ENCODE measurements around the gene PPP2R5A. TPM values are rescaled to one million over a fixed set of nuclear protein-coding genes. Genes with fewer than 3 reads are reported as not detected.
A peak's percentile ranks its signal among the peaks of the same experiment; 100 is the strongest.
"Not testable (repeated sequence)": the region's sequence is repeated elsewhere in the genome, so short reads cannot be mapped to it uniquely, and the experiment has no call there.

The PPP2R5A gene
- polyA plus RNA-seq, 1 of the 3 experiments (the other 2 are of a cell fraction) = 5.4 TPM

GRCh38 chr1:212317916-212318315, 32.7 kb downstream of the PPP2R5A start:
- no peaks in the 10 kb centered on the region; the same call in 1 of the 2 replicates for H3K9me3 ChIP-seq
- peaks cover 11% of the 10 kb centered on the region for H3K79me2 ChIP-seq (ENCODE audit: insufficient read depth)
- no peak overlapping the region for H3K9ac ChIP-seq
- no peak overlapping the region for H2AFZ ChIP-seq (ENCODE audit: low read depth)
- DNase-seq = no peak
- POLR2A ChIA-PET = no interaction called here
- CTCF ChIA-PET = no interaction called here
- H3K27ac ChIP-seq (ENCODE audit: low read depth in 2 of 2, low read length in 1 of 2) = no peak overlapping the region
- no peaks in the 10 kb centered on the region for H4K20me1 ChIP-seq (ENCODE audit: insufficient read depth)
- H3K27me3 ChIP-seq (ENCODE audit: insufficient read depth) = no peaks in the 10 kb centered on the region
- H3F3A ChIP-seq (replicated peaks; ENCODE audit: insufficient read depth) = no peaks in the 10 kb centered on the region
- no peak overlapping the region for H3K4me3 ChIP-seq (ENCODE audit: low read depth in 2 of 2, low read length in 1 of 2)
- 80% methylated on average over 2 of the region's 2 CpGs for WGBS (ENCODE audit: low lambda C conversion rate)
- H3K4me2 ChIP-seq = no peak overlapping the region
- H3K36me3 ChIP-seq (replicated peaks in 1 of 2; ENCODE audit: control insufficient read depth in 1 of 2, insufficient read depth in 2 of 2, low read length in 1 of 2) = no peaks in the 10 kb centered on the region
- no peaks in the 10 kb centered on the region for H3K9me2 ChIP-seq
- H3K4me1 ChIP-seq (ENCODE audit: control insufficient read depth in 1 of 2, insufficient read depth in 2 of 2, low read depth in 1 of 2, low read length in 1 of 2) = no peaks in the 10 kb centered on the region; a peak in 1 of 4 replicates
- TF ChIP-seq NFIC (IDR thresholded peaks at IDR 0.05; ENCODE audit: borderline replicate concordance) (peak; percentile 18; the same call in 1 of the 2 replicates), PBX3 (IDR thresholded peaks at IDR 0.05) (no peak)

DNA sequence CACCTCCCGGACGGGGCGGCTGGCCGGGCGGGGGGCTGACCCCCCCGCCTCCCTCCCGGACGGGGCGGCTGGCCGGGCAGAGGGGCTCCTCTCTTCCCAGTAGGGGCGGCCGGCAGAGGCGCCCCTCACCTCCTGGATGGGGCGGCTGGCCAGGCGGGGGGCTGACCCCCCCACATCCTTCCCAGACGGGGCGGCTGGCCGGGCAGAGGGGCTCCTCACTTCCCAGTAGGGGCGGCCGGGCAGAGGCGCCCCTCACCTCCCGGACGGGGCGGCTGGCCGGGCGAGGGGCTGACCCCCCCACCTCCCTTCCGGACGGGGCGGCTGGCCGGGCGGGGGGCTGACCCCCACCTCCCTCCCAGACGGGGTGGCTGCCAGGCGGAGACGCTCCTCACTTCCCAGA, 35.8 kb downstream of the PPP2R5A start:
- H4K20me1 ChIP-seq (ENCODE audit: insufficient read depth); H3K4me2 ChIP-seq; DNase-seq; H3K9me2 ChIP-seq; H3K27me3 ChIP-seq (ENCODE audit: insufficient read depth); H3K79me2 ChIP-seq (ENCODE audit: insufficient read depth); H3K9me3 ChIP-seq; H3K27ac ChIP-seq (ENCODE audit: low read depth in 2 of 2, low read length in 1 of 2); H3K36me3 ChIP-seq (replicated peaks in 1 of 2; ENCODE audit: control insufficient read depth in 1 of 2, insufficient read depth in 2 of 2, low read length in 1 of 2); CTCF ChIA-PET; H3K9ac ChIP-seq; H2AFZ ChIP-seq (ENCODE audit: low read depth); H3K4me3 ChIP-seq (ENCODE audit: low read depth in 2 of 2, low read length in 1 of 2); H3F3A ChIP-seq (replicated peaks; ENCODE audit: insufficient read depth); POLR2A ChIA-PET; H3K4me1 ChIP-seq (ENCODE audit: control insufficient read depth in 1 of 2, insufficient read depth in 2 of 2, low read depth in 1 of 2, low read length in 1 of 2): not testable (repeated sequence)
- WGBS (ENCODE audit: low lambda C conversion rate) = no CpG with 5 or more reads among the region's 34 CpGs

DNA sequence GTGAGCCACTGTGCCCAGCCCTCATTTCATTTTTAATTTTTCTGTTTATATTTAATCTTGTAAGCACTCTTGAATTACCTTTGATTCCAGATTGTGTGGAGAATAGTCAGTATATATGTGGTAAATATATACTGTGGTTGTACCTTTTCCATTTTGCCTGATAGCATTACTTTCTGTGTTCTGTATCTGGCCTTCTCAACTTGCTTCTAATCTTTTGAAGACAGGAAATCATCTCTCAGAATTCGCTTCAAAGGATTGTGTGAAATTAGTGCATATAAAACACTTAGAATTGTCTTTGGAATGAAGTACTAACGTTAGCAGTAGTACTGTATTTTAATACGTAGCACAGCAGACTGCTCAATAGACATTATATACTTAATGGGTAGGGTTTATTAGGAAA, 37.9 kb downstream of the PPP2R5A start:
- no peak overlapping the region for H3K4me3 ChIP-seq (ENCODE audit: low read depth in 2 of 2, low read length in 1 of 2)
- H4K20me1 ChIP-seq (ENCODE audit: insufficient read depth) = no peaks in the 10 kb centered on the region
- ChIA-PET CTCF (no interaction called here), POLR2A (no interaction called here)
- DNase-seq = no peak
- no peaks in the 10 kb centered on the region for H3K36me3 ChIP-seq (replicated peaks in 1 of 2; ENCODE audit: control insufficient read depth in 1 of 2, insufficient read depth in 2 of 2, low read length in 1 of 2)
- no peak for TF ChIP-seq USF1 (IDR thresholded peaks at IDR 0.05; ENCODE audit: borderline replicate concordance, low read depth)
- H3K27ac ChIP-seq (ENCODE audit: low read depth in 2 of 2, low read length in 1 of 2) = no peak overlapping the region
- no peak overlapping the region for H3K9ac ChIP-seq
- H3K79me2 ChIP-seq (ENCODE audit: insufficient read depth) = no peaks in the 10 kb centered on the region; the same call in 1 of the 2 replicates
- 73% methylated on average over 3 of the region's 3 CpGs for WGBS (ENCODE audit: low lambda C conversion rate)
- H3K4me1 ChIP-seq (ENCODE audit: control insufficient read depth in 1 of 2, insufficient read depth in 2 of 2, low read depth in 1 of 2, low read length in 1 of 2) = no peaks in the 10 kb centered on the region; a peak in 1 of 4 replicates
- no peak overlapping the region for H3K4me2 ChIP-seq
- H2AFZ ChIP-seq (ENCODE audit: low read depth) = no peak overlapping the region
- H3F3A ChIP-seq (replicated peaks; ENCODE audit: insufficient read depth) = no peaks in the 10 kb centered on the region
- H3K9me2 ChIP-seq = no peaks in the 10 kb centered on the region
- no peaks in the 10 kb centered on the region for H3K9me3 ChIP-seq
- H3K27me3 ChIP-seq (ENCODE audit: insufficient read depth) = no peaks in the 10 kb centered on the region

DNA sequence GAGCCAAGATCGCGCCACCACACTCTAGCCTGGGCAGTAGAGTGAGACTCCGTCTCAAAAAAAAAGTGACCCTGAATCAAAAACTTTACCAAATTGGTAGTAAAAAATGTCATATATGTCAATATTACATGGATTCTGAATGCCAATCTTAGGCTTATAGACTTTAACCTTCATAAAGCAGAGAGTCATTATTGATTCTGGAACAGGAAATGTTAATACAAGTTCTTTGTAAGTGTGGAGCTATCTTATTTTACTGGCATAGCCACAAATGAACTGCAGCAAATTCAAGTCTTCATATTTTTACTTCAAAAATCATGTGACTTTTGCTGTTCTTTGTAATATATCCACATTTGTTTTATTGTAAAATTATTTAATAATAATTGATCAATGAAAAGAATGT, 41.3 kb downstream of the PPP2R5A start:
- whole genome bisulfite sequencing (ENCODE audit: low lambda C conversion rate) = 73% methylated on average over 3 of the region's 3 CpGs
- CTCF ChIA-PET = interaction anchor here (0.8 to 1.3 kb wide), 2 partner anchors 15 to 256 kb away, joined by 3 read pairs; no protein-coding TSS in a partner anchor
- POLR2A ChIA-PET = no interaction called here

More for the DNA sequence above, 41.3 kb downstream of the PPP2R5A start:
- H3K4me3 ChIP-seq (ENCODE audit: low read depth in 2 of 2, low read length in 1 of 2) = no peak overlapping the region
- TF ChIP-seq EZH2phosphoT487 (IDR thresholded peaks at IDR 0.05; ENCODE audit: borderline replicate concordance, low read depth) = no peak
- no peak for TF ChIP-seq TCF12 (IDR thresholded peaks at IDR 0.05)
- no peak for TF ChIP-seq JUND (IDR thresholded peaks at IDR 0.05)
- TF ChIP-seq FOXJ3 (CRISPR knock-in tag; IDR thresholded peaks at IDR 0.05) = no peak
- TF ChIP-seq GATA2 (CRISPR knock-in tag; IDR thresholded peaks at IDR 0.05) = no peak
- no peak for TF ChIP-seq SIN3A (IDR thresholded peaks at IDR 0.05; ENCODE audit: borderline replicate concordance, low read depth, low read length)
- no peak for TF ChIP-seq TEAD4 (IDR thresholded peaks at IDR 0.05; ENCODE audit: borderline replicate concordance, insufficient read depth)
- no peak for DNase-seq
- no peaks in the 10 kb centered on the region for H3K4me1 ChIP-seq (ENCODE audit: control insufficient read depth in 1 of 2, insufficient read depth in 2 of 2, low read depth in 1 of 2, low read length in 1 of 2)
- no peaks in the 10 kb centered on the region for H3K9me2 ChIP-seq
- H3K9me3 ChIP-seq = no peaks in the 10 kb centered on the region
- no peak overlapping the region for H2AFZ ChIP-seq (ENCODE audit: low read depth)
- H3K27ac ChIP-seq (ENCODE audit: low read depth in 2 of 2, low read length in 1 of 2) = no peak overlapping the region
- peaks cover 0 to 5% of the 10 kb centered on the region in 2 experiments for H3K36me3 ChIP-seq (replicated peaks in 1 of 2; ENCODE audit: control insufficient read depth in 1 of 2, insufficient read depth in 2 of 2, low read length in 1 of 2)
- no peaks in the 10 kb centered on the region for H3F3A ChIP-seq (replicated peaks; ENCODE audit: insufficient read depth)
- H3K4me2 ChIP-seq = no peak overlapping the region
- H4K20me1 ChIP-seq (ENCODE audit: insufficient read depth) = no peaks in the 10 kb centered on the region
- H3K79me2 ChIP-seq (ENCODE audit: insufficient read depth) = no peaks in the 10 kb centered on the region; the same call in 1 of the 2 replicates
- no peak overlapping the region for H3K9ac ChIP-seq
- H3K27me3 ChIP-seq (ENCODE audit: insufficient read depth) = no peaks in the 10 kb centered on the region
